ENCODE data around the gene AVL9. TPM values are rescaled to one million over a fixed set of nuclear protein-coding genes. Genes with fewer than 3 reads are reported as not detected.

AVL9 gene
- total and polyA plus RNA-seq, 5 donors = 6.1 to 19.5 (median 15.5) TPM

DNA sequence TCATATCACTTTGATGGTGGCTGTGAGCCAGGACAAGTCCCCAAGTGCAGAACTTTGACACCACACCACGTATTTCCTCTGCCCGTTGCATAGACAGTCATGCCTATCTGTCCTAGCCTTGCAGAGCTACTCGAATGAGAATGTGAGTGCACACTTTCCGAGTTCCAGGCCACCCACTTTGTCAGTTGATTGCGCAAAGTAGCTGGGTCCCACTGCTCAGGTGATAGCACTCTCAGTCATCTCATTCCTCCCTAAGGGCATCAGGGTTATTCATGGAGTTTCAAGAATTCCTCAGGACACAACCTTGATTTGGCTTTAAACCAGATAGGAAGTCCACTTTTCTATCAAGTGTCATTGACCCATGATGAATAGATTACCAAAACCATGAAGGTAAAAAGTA lies 24.4 kb upstream of the AVL9 start:
- no peak for DNase-seq
- intact Hi-C loops (cut with DNase I) = loop anchor here in 1 of 4 donors (10.0 kb wide), 1 partner anchor 256 kb away; no protein-coding TSS in a partner anchor
- Histone ChIP-seq H3K4me1 (ENCODE audit: control insufficient read depth, insufficient read depth, low read length) (no peaks in the 10 kb centered on the region), H3K27ac (ENCODE audit: low read length) (no peak overlapping the region), H3K9me3 (ENCODE audit: control insufficient read depth, low read length) (no peaks in the 10 kb centered on the region), H3K27me3 (ENCODE audit: control insufficient read depth, insufficient read depth) (no peaks in the 10 kb centered on the region), H3K4me3 (ENCODE audit: low read length) (no peak overlapping the region)
- 39% methylated on average over 5 of the region's 5 CpGs for WGBS
- no peak for ATAC-seq

DNA sequence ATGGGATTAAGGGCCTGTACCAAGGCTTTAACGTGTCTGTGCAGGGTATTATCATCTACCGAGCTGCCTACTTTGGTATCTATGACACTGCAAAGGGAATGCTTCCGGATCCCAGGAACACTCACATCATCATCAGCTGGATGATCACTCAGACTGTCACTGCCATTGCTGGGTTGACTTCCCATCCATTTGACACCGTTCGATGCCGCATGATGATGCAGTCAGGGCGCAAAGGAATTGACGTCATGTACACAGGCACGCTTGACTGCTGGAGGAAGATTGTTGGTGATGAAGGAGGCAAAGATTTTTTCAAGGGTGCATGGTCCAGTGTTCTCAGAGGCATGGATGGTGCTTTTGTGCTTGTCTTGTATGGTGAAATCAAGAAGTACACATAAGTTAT lies 23.3 kb upstream of the AVL9 start:
- no peak overlapping the region for H3K27ac ChIP-seq (ENCODE audit: low read length)
- 75% methylated on average over 9 of the region's 9 CpGs for WGBS
- intact Hi-C loops (cut with DNase I) = loop anchor here in 1 of 4 donors (10.0 kb wide), 1 partner anchor 257 kb away; no protein-coding TSS in a partner anchor
- DNase-seq = no peak
- no peak for ATAC-seq
- no peaks in the 10 kb centered on the region for H3K9me3 ChIP-seq (ENCODE audit: control insufficient read depth, low read length)
- H3K4me3 ChIP-seq (ENCODE audit: low read length) = no peak overlapping the region
- H3K4me1 ChIP-seq (ENCODE audit: control insufficient read depth, insufficient read depth, low read length) = no peaks in the 10 kb centered on the region
- no peaks in the 10 kb centered on the region for H3K27me3 ChIP-seq (ENCODE audit: control insufficient read depth, insufficient read depth)

DNA sequence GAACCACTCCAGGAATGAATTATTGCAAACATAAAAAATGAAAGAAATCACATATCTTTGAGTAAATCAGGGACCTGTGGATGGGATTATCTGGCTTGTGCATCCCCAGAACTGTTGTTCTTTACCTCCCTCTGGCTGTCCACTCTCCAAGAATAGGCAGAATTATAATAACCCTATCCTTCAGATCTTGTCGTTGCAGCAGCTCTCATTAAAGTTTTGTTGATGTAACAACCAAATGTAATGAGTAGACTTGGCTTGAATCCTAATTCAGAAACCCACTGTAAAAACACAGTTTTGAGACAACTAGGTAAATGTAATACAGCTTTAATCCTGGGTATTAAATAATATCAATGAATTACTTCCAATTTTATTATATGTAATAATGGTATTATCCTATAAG lies 21.3 kb upstream of the AVL9 start:
- intact Hi-C loops (cut with DNase I) = loop anchor here in 1 of 4 donors (10.0 kb wide), 1 partner anchor 259 kb away; no protein-coding TSS in a partner anchor
- Histone ChIP-seq H3K27me3 (ENCODE audit: control insufficient read depth, insufficient read depth) (no peaks in the 10 kb centered on the region), H3K4me1 (ENCODE audit: control insufficient read depth, insufficient read depth, low read length) (no peaks in the 10 kb centered on the region), H3K27ac (ENCODE audit: low read length) (no peak overlapping the region), H3K9me3 (ENCODE audit: control insufficient read depth, low read length) (no peaks in the 10 kb centered on the region), H3K4me3 (ENCODE audit: low read length) (no peak overlapping the region)
- 75% methylated on average over 1 of the region's 1 CpG for WGBS
- ATAC-seq = no peak
- no peak for DNase-seq

DNA sequence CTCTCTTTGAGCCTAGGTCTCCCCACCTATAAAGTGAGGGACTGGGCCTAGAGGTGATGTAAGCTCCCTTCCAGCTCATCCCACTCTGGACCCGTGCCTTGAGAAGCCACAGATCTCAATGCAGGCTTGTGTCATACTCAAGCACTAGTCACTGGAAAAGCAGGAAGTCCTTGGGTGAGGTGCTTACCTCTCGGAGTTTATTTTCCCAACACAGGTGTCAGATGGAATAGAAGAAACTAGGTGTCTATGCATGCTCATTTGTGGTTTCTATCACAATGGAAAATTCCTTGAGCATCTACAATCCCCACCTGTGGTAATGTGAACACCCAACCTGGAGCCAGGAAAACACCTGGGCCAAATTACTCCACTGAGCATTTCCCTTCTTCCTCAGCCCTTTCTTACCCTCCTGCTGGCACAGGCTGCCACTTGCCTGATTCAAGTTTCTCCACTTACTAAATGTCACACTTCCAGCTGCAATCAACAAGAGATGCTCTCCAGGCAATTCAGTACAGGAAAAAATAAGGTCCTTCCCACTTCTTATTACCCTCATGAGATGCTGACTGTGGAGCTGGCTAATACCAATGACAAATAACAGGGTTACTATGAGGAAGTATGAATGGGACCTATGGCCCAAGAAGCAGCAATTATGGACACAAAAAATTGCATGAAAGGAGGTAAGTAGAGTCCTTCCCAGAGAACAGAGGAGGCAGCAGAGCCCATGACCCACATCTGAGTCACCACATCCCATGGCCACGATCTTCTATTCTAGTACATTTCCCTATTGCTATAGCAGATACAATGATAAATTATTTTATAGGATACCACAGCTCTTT lies 18.3 kb upstream of the AVL9 start:
- intact Hi-C loops (cut with DNase I) = loop anchor here in 3 of 4 donors (5.0 to 10.0 kb wide), 3 partner anchors 262 to 270 kb away; no protein-coding TSS in a partner anchor
- H3K9me3 ChIP-seq (ENCODE audit: control insufficient read depth, low read length) = no peaks in the 10 kb centered on the region
- ATAC-seq (no peak), DNase-seq (no peak)
- H3K27ac ChIP-seq (ENCODE audit: low read length) = no peak overlapping the region
- 71% methylated on average over 3 of the region's 3 CpGs for WGBS
- no peak overlapping the region for H3K4me3 ChIP-seq (ENCODE audit: low read length)
- H3K27me3 ChIP-seq (ENCODE audit: control insufficient read depth, insufficient read depth) = no peaks in the 10 kb centered on the region
- no peaks in the 10 kb centered on the region for H3K4me1 ChIP-seq (ENCODE audit: control insufficient read depth, insufficient read depth, low read length)

DNA sequence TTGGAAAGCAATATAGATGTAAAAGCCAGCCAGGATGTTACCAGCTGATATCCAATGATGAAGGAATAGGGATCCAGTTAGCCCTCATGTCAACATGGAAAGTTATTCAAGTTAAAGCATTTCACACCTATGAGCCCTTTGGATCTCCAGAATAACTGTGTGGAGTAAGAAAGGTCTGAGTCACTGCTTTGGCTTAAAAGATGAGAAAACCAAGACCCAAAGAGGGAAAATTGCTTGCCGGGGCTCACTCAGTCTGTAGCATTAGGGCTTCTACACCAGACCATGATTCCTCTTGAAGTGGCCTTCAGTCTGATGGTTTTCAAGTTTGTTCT lies 17.7 kb upstream of the AVL9 start:
- Histone ChIP-seq H3K4me1 (ENCODE audit: control insufficient read depth, insufficient read depth, low read length) (no peaks in the 10 kb centered on the region), H3K27me3 (ENCODE audit: control insufficient read depth, insufficient read depth) (no peaks in the 10 kb centered on the region), H3K4me3 (ENCODE audit: low read length) (no peak overlapping the region), H3K27ac (ENCODE audit: low read length) (no peak overlapping the region), H3K9me3 (ENCODE audit: control insufficient read depth, low read length) (no peaks in the 10 kb centered on the region)
- DNase-seq = no peak
- intact Hi-C loops (cut with DNase I) = loop anchor here in 3 of 4 donors (5.0 to 10.0 kb wide), 3 partner anchors 263 to 270 kb away; no protein-coding TSS in a partner anchor
- 92% methylated on average over 1 of the region's 1 CpG for WGBS
- no peak for ATAC-seq

DNA sequence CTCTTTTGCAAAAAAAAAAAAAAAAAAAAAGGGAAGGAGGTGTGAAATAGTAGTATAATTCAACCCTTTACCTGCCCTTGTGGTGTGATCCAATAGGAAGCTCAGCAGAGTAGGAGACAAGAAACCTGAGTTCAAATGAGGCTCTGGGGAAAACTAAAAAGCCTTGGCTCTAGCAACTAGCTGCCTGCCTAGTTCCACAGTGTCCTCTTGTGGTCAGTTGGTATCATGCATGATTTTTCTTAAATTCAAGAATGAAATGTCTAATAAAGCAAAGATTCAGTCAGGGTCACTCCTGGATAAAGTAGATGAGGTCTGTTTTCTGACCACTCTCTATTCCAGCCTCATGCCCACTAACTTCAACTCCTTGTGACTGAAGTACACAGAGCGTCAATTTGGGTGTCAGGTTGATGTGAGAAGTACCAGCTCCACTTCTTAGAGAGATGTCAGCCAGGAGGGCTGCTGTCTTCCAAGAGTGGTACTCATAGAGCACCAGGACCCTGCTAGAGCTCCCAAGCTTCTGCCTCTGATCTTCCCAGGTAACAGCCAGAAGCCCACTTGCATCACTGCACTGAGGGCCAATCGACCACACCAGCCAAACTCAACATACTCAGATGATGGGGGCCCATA lies 15.6 kb upstream of the AVL9 start:
- no peaks in the 10 kb centered on the region for H3K27me3 ChIP-seq (ENCODE audit: control insufficient read depth, insufficient read depth)
- no peak overlapping the region for H3K4me3 ChIP-seq (ENCODE audit: low read length)
- intact Hi-C loops (cut with DNase I) = loop anchor here in 3 of 4 donors (5.0 to 10.0 kb wide), 3 partner anchors 265 to 272 kb away; no protein-coding TSS in a partner anchor
- ATAC-seq = peak; percentile 22 to 45
- DNase-seq = no peak
- H3K27ac ChIP-seq (ENCODE audit: low read length) = no peak overlapping the region
- WGBS = 71% methylated on average over 2 of the region's 2 CpGs
- H3K4me1 ChIP-seq (ENCODE audit: control insufficient read depth, insufficient read depth, low read length) = no peaks in the 10 kb centered on the region
- no peaks in the 10 kb centered on the region for H3K9me3 ChIP-seq (ENCODE audit: control insufficient read depth, low read length)

DNA sequence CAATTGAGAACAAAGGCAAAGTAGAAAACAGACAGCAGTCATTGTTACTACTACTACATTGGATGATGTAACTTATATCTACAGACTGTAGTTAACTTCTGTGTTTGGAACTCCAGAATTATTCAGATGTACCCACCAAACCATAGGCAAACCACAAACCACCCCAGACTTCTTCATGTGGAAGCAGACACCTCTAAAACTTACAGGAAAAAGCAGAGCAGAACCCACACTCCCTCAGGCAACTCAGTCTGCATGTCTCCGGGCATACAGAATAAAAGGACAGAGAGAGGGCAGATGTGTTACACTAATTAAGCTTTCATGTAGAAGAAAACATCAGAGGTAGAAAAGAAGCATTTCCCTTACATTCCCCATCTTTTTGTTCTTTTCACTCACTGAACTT lies 14.1 kb upstream of the AVL9 start:
- H3K27ac ChIP-seq (ENCODE audit: low read length) = no peak overlapping the region
- H3K9me3 ChIP-seq (ENCODE audit: control insufficient read depth, low read length) = no peaks in the 10 kb centered on the region
- no peak for DNase-seq
- 55% methylated on average over 1 of the region's 1 CpG for WGBS
- intact Hi-C loops (cut with DNase I) = no loop called here
- no peak for ATAC-seq
- H3K27me3 ChIP-seq (ENCODE audit: control insufficient read depth, insufficient read depth) = no peaks in the 10 kb centered on the region
- H3K4me1 ChIP-seq (ENCODE audit: control insufficient read depth, insufficient read depth, low read length) = no peaks in the 10 kb centered on the region
- no peak overlapping the region for H3K4me3 ChIP-seq (ENCODE audit: low read length)

DNA sequence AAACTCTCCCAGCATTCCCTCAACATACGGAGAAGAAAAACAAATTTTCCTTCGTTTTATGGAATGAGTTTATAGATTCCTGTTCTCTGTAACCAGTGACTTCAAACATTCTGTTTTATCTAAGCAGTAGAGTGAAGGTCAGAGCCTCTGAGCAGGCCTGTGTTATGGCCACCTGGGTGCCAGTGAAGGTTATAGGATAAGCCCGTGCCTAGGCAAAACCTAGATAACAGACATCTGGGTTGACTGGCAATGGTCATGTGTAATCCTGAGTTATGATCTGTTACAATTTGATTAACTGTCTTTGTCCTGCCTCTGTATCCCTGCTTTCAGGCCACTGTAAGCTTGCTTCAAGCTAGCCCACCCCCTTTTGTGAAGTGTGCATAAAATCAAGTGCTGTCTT lies 13.4 kb upstream of the AVL9 start:
- no peak for ATAC-seq
- Histone ChIP-seq H3K27me3 (ENCODE audit: control insufficient read depth, insufficient read depth) (no peaks in the 10 kb centered on the region), H3K9me3 (ENCODE audit: control insufficient read depth, low read length) (no peaks in the 10 kb centered on the region), H3K27ac (ENCODE audit: low read length) (peak overlapping the region; percentile 62), H3K4me3 (ENCODE audit: low read length) (no peak overlapping the region), H3K4me1 (ENCODE audit: control insufficient read depth, insufficient read depth, low read length) (no peaks in the 10 kb centered on the region)
- intact Hi-C loops (cut with DNase I) = no loop called here
- no peak for DNase-seq
- 32% methylated on average over 3 of the region's 3 CpGs for WGBS

DNA sequence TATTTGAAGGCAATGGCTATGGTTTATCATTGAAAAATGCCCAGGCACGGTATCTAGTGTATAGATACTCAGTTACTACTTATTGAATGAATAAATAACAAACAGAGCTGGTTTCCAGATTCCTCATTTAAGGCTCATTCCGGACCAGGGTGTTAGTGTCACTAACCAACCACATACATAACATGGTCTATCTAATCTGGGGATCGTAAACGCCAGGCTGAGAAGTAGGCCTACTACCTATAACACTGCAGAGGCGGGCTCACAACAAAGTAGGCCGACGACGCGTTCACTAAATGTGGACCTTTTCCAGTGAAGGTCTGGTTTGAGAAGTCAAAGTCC lies 5.5 kb upstream of the AVL9 start:
- Histone ChIP-seq H3K4me3 (ENCODE audit: low read length) (peak overlapping the region; percentile 64), H3K27ac (ENCODE audit: low read length) (peak overlapping the region; percentile 78), H3K27me3 (ENCODE audit: control insufficient read depth, insufficient read depth) (no peaks in the 10 kb centered on the region), H3K9me3 (ENCODE audit: control insufficient read depth, low read length) (no peaks in the 10 kb centered on the region), H3K4me1 (ENCODE audit: control insufficient read depth, insufficient read depth, low read length) (peaks cover 2% of the 10 kb centered on the region)
- ATAC-seq (no peak), DNase-seq (no peak)
- intact Hi-C loops (cut with DNase I) = loop anchor here in 1 of 4 donors (5.0 kb wide), 1 partner anchor 568 kb away; no protein-coding TSS in a partner anchor
- 1% methylated on average over 9 of the region's 9 CpGs for WGBS

DNA sequence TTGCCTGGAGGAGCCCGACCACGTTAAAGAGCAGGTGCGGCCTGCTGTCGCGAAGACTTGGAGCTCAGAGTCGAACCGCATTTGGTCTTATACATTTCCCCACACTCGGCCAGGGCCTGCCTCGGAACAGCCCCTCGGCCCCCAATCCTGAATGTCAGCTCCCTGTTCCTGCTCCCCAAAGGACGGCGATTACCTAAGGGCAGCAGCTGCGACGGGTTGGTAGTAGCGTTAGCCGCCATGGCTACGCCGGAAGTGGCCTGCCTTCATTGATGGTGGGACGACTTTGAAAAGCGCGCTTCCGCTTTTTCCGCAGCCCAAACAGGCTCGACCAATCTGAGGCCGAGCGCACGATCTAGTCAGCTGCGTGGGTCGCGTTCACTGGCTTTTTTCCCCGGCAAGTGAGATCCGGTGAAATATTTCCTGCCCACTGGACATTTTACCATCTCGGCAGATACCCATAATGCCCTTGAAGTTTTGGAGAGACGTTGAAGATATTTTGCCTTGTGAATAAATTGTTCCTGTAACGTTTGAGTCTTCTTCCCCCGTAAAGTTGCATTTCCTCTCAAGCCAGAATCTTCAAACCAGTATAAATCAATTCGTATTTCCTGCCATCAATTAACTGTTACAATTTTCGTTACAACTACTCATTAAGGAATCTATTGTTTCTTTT lies 5.0 kb upstream of the AVL9 start, which contains the start of gene LSM5:
Gene LSM5 (minus strand): TSS at position 254 of the 670 bp plus-strand sequence. CDS start 15 bp downstream, at position 239.
- WGBS = under 1% methylated on average over 38 of the region's 38 CpGs
- peak; percentile 92 for ATAC-seq
- H3K27ac ChIP-seq (ENCODE audit: low read length) = peak within 1 kb of the TSS; percentile 78
- peaks cover 2% of the 10 kb centered on the region for H3K4me1 ChIP-seq (ENCODE audit: control insufficient read depth, insufficient read depth, low read length)
- no peaks in the 10 kb centered on the region for H3K9me3 ChIP-seq (ENCODE audit: control insufficient read depth, low read length)
- no peaks in the 10 kb centered on the region for H3K27me3 ChIP-seq (ENCODE audit: control insufficient read depth, insufficient read depth)
- peak; percentile 94 to 96 (median 95) for DNase-seq
- peak within 1 kb of the TSS; percentile 64 for H3K4me3 ChIP-seq (ENCODE audit: low read length)
- intact Hi-C loops (cut with DNase I) = loop anchor here in 1 of 4 donors (5.0 kb wide), 1 partner anchor 567 kb away; no protein-coding TSS in a partner anchor

DNA sequence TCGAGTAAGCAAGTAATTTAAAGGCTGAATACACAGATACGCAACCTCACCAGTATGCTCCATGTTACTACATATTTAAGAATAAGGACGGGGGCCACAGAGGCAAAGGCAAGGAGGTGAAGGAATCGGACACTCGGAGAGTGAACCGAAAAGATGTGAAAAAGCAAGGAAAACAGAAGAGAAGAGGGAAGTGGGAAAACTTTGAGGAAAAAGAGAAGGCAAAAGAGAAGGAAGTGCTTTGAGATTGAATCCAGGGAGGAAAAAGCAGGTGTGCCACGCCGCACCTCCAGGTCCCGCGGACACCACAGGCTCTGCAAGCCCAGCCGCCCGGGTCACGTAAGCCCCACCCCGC lies 367 bp upstream of the AVL9 start:
- intact Hi-C loops (cut with DNase I) = loop anchor here in 1 of 4 donors (5.0 kb wide), 1 partner anchor 562 kb away; no protein-coding TSS in a partner anchor
- no peak for DNase-seq
- no peaks in the 10 kb centered on the region for H3K27me3 ChIP-seq (ENCODE audit: control insufficient read depth, insufficient read depth)
- under 1% methylated on average over 14 of the region's 14 CpGs for WGBS
- H3K4me3 ChIP-seq (ENCODE audit: low read length) = peak overlapping the region; percentile 61
- H3K9me3 ChIP-seq (ENCODE audit: control insufficient read depth, low read length) = no peaks in the 10 kb centered on the region
- no peaks in the 10 kb centered on the region for H3K4me1 ChIP-seq (ENCODE audit: control insufficient read depth, insufficient read depth, low read length)
- peak in 1 of 2 donors; percentile 5 for ATAC-seq
- H3K27ac ChIP-seq (ENCODE audit: low read length) = peak overlapping the region; percentile 60
